Measurements from ENCODE around the gene FAM170B. TPM values are rescaled to one million over a fixed set of nuclear protein-coding genes. Genes with fewer than 3 reads are reported as not detected.

FAM170B gene
- total RNA-seq, 1 donor, result not detected

DNA sequence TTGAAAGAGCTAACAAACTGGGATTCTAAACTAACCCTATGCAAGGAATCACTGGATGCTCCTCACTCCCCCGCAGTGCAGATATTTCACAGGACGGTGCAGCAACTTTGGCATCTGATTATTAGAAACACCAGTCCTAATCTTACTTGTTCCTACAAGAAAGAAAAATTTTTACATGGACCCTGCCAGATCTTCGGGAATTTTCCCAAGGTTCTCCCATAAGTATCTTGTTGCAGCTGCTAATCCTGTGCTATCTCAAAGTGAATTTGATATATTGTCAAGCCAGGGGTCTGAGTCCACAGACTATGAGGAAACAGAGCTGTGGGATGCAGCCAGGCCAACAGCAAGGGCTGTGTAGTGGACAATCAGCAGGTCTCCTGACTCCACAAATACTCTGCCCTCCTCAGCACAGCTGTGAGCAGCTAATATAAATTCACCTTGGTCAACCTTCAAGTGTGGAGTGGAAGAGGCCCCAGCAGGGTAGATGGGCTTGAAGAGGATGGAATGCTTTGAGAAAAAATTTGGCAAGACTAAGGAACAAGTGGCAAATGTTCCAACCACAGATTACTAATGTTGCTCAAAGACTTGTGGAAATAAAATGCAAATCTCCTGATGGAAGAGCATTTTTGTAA is 44.1 kb downstream of the FAM170B start:
- no peaks in the 10 kb centered on the region for H3K9me3 ChIP-seq (ENCODE audit: low read depth, low read length)
- no peak for TF ChIP-seq CTCF (IDR thresholded peaks at IDR 0.05; ENCODE audit: extremely low read depth, low read depth, low read length)
- no peak overlapping the region for H2AFZ ChIP-seq (ENCODE audit: low read length)
- H3K36me3 ChIP-seq (ENCODE audit: insufficient read depth, low read length), result no peaks in the 10 kb centered on the region
- H3K27ac ChIP-seq (ENCODE audit: low read depth, low read length), result no peak overlapping the region
- H3K79me2 ChIP-seq (ENCODE audit: insufficient read depth, low read length), result no peaks in the 10 kb centered on the region
- H3K27me3 ChIP-seq (ENCODE audit: insufficient read depth, low read length), result no peaks in the 10 kb centered on the region
- no peak overlapping the region for H3K4me2 ChIP-seq (ENCODE audit: insufficient read depth, low read length)
- no peaks in the 10 kb centered on the region for H3K4me1 ChIP-seq (ENCODE audit: insufficient read depth, low read length)
- no peak for DNase-seq (ENCODE audit: insufficient read length, low spot score, missing footprints)
- H3K4me3 ChIP-seq (ENCODE audit: insufficient read depth, low read length), result no peak overlapping the region
- H4K20me1 ChIP-seq (ENCODE audit: insufficient read depth, low read length), result peaks cover 4% of the 10 kb centered on the region

DNA sequence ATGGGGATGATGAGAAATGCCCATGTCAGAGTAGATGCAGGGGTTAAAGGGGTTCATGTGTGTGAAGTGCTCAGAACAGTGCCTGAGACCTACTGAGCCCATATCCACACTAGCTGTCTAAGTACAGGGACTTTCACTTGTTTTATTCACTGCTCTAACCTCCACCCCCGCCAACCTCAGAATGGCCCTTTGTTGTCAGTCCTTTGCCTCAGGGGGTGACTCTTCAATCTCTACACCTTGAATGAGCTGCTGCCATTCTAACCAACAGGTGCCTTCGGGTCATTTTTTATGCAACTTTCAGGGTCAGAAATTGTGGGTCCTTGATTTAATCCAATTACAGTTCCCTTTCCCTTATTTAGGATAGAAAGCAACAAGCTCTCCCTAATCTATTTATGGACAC is 44.7 kb downstream of the FAM170B start:
- no peaks in the 10 kb centered on the region for H3K36me3 ChIP-seq (ENCODE audit: insufficient read depth, low read length)
- no peak overlapping the region for H3K4me2 ChIP-seq (ENCODE audit: insufficient read depth, low read length)
- no peaks in the 10 kb centered on the region for H3K9me3 ChIP-seq (ENCODE audit: low read depth, low read length)
- H4K20me1 ChIP-seq (ENCODE audit: insufficient read depth, low read length), result peaks cover 4% of the 10 kb centered on the region
- H3K79me2 ChIP-seq (ENCODE audit: insufficient read depth, low read length), result no peaks in the 10 kb centered on the region
- H3K27ac ChIP-seq (ENCODE audit: low read depth, low read length), result no peak overlapping the region
- no peak overlapping the region for H3K4me3 ChIP-seq (ENCODE audit: insufficient read depth, low read length)
- H3K4me1 ChIP-seq (ENCODE audit: insufficient read depth, low read length), result no peaks in the 10 kb centered on the region
- TF ChIP-seq CTCF (IDR thresholded peaks at IDR 0.05; ENCODE audit: extremely low read depth, low read depth, low read length), result no peak
- no peaks in the 10 kb centered on the region for H3K27me3 ChIP-seq (ENCODE audit: insufficient read depth, low read length)
- no peak overlapping the region for H2AFZ ChIP-seq (ENCODE audit: low read length)
- DNase-seq (ENCODE audit: insufficient read length, low spot score, missing footprints), result no peak

- Histone ChIP-seq H4K20me1 (ENCODE audit: insufficient read depth, low read length) (peaks cover 2% of the 10 kb centered on the region), H3K4me2 (ENCODE audit: insufficient read depth, low read length) (no peak overlapping the region), H3K27me3 (ENCODE audit: insufficient read depth, low read length) (no peaks in the 10 kb centered on the region), H3K79me2 (ENCODE audit: insufficient read depth, low read length) (no peaks in the 10 kb centered on the region), H3K4me1 (ENCODE audit: insufficient read depth, low read length) (no peaks in the 10 kb centered on the region), H3K27ac (ENCODE audit: low read depth, low read length) (no peak overlapping the region), H3K4me3 (ENCODE audit: insufficient read depth, low read length) (no peak overlapping the region), H3K36me3 (ENCODE audit: insufficient read depth, low read length) (no peaks in the 10 kb centered on the region), H3K9me3 (ENCODE audit: low read depth, low read length) (no peaks in the 10 kb centered on the region), H2AFZ (ENCODE audit: low read length) (no peak overlapping the region)
- no peak for TF ChIP-seq CTCF (IDR thresholded peaks at IDR 0.05; ENCODE audit: extremely low read depth, low read depth, low read length)
- no peak for DNase-seq (ENCODE audit: insufficient read length, low spot score, missing footprints)
These were observed 46.9 kb downstream of the FAM170B start for GRCh38 chr10:49086889-49087288.

DNA sequence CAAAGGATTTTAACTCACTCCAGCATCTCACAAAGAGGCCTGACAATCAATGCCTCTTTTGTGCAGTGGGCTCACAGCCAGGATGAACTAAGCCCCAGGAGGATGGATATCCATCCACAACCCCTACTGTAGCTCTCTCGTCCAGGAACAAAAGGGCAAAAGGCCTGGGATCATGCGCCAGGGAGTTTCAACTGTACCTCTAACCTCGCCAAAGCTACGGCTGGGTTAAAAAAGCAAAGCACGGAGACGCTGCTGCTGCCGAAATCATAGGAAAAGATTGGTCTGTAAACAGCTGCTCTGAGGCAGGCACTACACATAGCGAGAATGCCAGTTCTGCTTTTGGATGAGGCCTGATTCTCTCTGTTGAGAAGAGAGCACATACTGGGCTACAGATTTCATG is 50.6 kb downstream of the FAM170B start:
- no peaks in the 10 kb centered on the region for H3K9me3 ChIP-seq (ENCODE audit: low read depth, low read length)
- H3K27me3 ChIP-seq (ENCODE audit: insufficient read depth, low read length), result no peaks in the 10 kb centered on the region
- no peak overlapping the region for H3K4me2 ChIP-seq (ENCODE audit: insufficient read depth, low read length)
- no peak overlapping the region for H3K4me3 ChIP-seq (ENCODE audit: insufficient read depth, low read length)
- no peaks in the 10 kb centered on the region for H3K79me2 ChIP-seq (ENCODE audit: insufficient read depth, low read length)
- DNase-seq (ENCODE audit: insufficient read length, low spot score, missing footprints), result no peak
- H4K20me1 ChIP-seq (ENCODE audit: insufficient read depth, low read length), result peaks cover 2% of the 10 kb centered on the region
- TF ChIP-seq CTCF (IDR thresholded peaks at IDR 0.05; ENCODE audit: extremely low read depth, low read depth, low read length), result no peak
- H3K4me1 ChIP-seq (ENCODE audit: insufficient read depth, low read length), result no peaks in the 10 kb centered on the region
- no peak overlapping the region for H3K27ac ChIP-seq (ENCODE audit: low read depth, low read length)
- H3K36me3 ChIP-seq (ENCODE audit: insufficient read depth, low read length), result no peaks in the 10 kb centered on the region
- no peak overlapping the region for H2AFZ ChIP-seq (ENCODE audit: low read length)
